Measurements from ENCODE around the gene PPP2R5D.
"Not testable (repeated sequence)": the region's sequence is repeated elsewhere in the genome, so short reads cannot be mapped to it uniquely, and the experiment has no call there.

The PPP2R5D gene

GRCh38 chr6:42984001-42984923 lies at the start of gene PPP2R5D:
Gene PPP2R5D, plus strand, starts transcription at chr6:42984570. Its CDS starts 108 bp downstream, at chr6:42984678.
- DNase-seq, result peak; percentile 100

DNA sequence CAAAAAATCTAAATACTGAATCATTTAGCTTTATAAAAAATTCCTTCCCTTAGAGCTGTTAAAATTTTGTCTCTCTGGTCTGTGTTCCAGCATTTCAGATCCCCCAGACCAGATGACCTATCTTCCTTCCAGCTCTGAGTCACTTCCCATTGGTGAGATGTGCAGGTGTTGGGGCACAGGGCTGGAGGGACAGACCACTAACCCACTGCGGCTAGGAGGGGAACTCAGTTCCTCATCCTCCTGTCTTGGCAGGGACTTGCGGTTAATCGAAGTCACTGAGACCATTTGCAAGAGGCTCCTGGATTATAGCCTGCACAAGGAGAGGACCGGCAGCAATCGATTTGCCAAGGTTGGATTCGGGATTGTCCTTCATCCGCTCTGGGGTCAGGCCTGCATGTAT lies 49.0 kb upstream of the PPP2R5D start:
- no peak for DNase-seq

DNA sequence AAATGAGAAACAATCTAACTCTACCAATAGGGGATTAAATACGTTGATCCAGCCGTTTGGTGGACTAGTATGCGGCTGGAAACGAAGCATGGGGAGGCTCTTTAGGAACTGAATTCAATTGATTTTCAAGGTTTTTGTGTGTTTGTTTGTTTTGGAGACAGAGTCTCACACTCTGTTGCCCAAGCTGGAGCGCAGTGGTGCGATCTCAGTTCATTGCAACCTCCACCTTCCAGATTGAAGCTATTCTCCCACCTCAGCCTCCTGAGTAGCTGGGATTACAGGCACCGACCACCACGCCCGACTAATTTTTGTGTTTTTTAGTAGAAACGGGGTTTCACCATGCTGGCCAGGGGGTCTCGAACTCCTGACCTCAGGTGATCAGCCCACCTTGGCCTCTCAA lies 48.0 kb upstream of the PPP2R5D start:
- no peak for DNase-seq

GRCh38 chr6:42937548-42938427 lies 46.6 kb upstream of the PPP2R5D start:
- DNase-seq, result no peak

GRCh38 chr6:42938428-42938796 lies 46.0 kb upstream of the PPP2R5D start:
- no peak for DNase-seq

- no peak for DNase-seq
Observed at GRCh38 chr6:42938987-42939809, 45.2 kb upstream of the PPP2R5D start.

DNA sequence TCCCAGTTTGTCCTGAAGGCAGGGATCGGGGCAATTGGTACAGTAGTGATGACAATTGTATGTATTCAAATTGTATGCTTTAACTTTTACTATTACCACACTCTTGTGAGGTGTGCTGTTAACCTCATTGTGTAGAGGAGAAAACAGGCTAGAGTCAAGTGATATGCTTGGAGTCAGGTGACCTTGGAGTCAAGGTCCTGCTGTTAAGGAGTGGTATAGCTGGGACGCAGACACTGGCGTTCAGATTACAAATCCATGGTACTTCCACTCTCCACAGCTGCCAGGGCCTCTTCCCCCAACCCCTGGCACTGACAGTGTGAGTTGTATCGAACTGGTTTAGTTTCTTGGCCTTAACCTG lies 44.6 kb upstream of the PPP2R5D start:
- DNase-seq, result no peak

- DNase-seq, result no peak
Observed at GRCh38 chr6:42940493-42941045, 43.8 kb upstream of the PPP2R5D start.

DNA sequence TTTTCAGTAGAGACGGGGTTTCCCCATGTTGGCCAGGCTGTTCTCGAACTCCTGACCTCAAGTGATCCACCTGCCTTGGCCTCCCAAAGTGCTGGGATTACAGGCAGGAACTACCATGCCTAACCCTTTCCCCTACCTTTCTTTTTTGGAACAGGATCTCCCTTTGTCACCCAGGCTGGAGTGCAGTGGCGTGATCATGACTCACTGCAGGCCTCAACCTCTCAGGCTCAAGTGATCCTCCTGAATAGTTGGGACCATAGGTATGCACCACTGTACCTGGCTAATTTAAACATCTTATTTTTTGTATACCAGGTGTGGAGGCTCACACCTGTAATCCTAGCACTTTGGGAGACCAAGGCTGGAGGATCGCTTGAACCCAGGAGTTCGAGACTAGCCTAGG lies 43.0 kb upstream of the PPP2R5D start:
- DNase-seq, result not testable (repeated sequence)

DNA sequence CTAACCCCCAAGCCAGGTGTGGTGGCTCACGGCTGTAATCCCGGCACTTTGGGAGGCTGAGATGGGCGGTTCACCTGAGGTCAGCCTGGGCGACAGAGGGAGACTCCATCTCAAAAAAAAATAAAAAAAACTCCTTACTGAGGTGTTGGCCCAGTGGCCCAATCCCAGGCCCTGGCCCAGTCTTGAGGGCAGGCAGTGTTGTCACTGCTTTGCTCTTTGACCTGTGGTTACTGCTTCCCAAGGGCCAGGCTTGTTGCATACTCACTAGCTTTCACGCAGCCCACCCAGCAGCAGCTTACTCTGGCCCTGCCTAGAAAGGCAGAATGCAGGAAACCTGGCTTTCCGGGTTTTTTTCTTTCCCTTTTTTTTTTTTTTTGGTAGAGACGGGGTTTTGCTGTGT lies 41.9 kb upstream of the PPP2R5D start:
- no peak for DNase-seq

DNA sequence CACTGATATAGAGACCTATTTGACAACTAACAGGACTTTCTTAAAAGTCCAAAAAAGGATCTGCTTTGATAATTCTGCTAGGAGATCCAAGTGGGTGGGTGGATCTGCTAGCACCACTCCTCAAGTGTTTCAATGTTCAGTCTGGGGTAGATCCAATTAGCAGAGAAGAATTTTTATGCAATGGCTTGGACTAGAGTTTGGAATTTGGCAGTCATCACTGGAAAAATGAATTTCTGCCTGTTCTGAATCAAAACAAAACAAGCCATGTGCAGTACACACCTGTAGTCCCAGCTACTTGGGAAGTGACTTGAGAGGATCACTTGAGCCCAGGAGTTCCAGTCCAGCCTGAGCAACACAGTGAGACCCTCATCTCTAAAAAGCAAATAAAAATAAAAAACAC lies 36.4 kb upstream of the PPP2R5D start:
- DNase-seq, result no peak

- DNase-seq, result no peak
Observed at GRCh38 chr6:42952389-42952788, 32.0 kb upstream of the PPP2R5D start.

DNA sequence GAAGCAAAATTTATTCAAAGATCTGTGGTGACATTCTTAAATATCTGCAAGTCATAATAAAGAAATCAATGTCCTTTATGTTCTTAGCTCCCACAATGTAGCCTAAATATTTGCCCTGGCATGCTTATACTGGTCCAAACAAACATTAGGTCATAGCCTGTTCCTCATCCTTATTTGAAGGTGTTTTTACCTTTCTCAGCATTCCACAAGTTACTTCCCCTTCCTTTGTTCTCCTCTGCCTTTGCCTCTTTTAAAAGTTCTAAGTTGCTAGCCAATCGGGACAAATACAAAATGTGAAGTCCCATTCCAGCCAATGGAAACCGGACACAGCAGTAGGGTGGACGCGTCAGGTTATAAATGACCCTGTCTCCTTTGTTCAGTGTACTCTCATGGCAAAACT lies 30.0 kb upstream of the PPP2R5D start:
- not testable (repeated sequence) for DNase-seq

- DNase-seq, result no peak
Observed at GRCh38 chr6:42958125-42958524, 26.2 kb upstream of the PPP2R5D start.

DNA sequence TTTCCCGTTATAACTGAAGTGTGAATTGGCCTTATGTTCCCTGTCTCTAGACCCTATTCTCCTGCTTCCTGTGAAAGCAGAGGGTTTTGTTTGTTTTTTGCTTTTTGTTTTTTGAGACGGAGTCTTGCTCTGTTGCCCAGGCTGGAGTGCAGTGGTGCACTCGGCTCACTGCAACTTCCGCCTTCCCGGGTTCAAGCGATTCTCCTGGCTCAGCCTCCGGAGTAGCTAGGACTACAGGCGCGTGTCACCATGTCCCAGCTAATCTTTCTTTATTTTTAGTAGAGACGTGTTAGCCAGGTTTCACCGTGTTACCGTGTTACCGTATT lies 24.5 kb upstream of the PPP2R5D start:
- no peak for DNase-seq

DNA sequence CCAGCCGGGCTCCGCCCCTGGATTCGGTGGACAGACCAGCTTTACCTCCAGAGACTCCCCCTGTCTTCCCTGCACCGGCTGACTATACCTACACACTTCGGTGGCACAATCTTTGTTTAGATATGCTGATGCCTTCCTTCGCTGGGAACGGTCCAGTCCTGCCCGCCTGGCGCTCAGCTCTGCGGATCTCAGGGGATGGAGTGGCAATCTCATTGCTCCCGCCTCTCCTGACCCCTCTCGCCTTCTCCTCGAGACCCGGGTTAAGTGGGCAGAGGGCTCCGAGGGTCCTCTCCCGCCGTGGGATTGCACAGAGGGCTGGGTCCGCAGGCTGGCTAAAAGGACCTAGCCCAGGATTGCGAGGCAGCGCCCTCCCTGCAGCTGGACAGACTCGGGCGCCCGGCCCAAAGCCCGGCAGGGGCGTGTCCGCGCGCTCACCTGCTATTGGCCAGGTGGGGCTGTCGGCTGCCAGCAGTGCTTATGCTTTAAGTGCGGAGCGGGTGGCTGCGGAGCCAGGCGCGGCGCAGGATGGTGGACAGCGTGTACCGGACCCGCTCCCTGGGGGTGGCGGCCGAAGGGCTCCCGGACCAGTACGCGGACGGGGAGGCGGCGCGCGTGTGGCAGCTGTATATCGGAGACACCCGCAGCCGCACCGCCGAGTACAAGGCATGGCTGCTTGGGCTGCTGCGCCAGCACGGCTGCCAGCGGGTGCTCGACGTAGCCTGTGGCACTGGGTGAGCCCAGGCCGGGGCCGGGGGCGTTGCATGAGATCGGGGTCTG lies 23.9 kb upstream of the PPP2R5D start, which contains the start of gene GNMT:
Gene GNMT (plus strand): TSS at position 512 of the 777 bp plus-strand sequence. CDS start 14 bp downstream, at position 526.
- peak; percentile 66 for DNase-seq

- DNase-seq, result no peak
Observed at GRCh38 chr6:42961020-42961470, 23.3 kb upstream of the PPP2R5D start.

GRCh38 chr6:42962096-42962495 lies 22.3 kb upstream of the PPP2R5D start:
- no peak for DNase-seq

GRCh38 chr6:42962502-42963178 lies 21.7 kb upstream of the PPP2R5D start:
- peak; percentile 63 for DNase-seq

- no peak for DNase-seq
Observed at GRCh38 chr6:42963179-42963854, 21.1 kb upstream of the PPP2R5D start.
